ENCODE measurements around the gene PBX3.

PBX3 gene

GRCh38 chr9:125851979-125852378 lies 104.8 kb downstream of the PBX3 start:
- no peak for TF ChIP-seq CTCF (IDR thresholded peaks at IDR 0.05; ENCODE audit: low read depth, low read length, missing control alignments)
- no peak for DNase-seq (ENCODE audit: low read depth)
- H3K4me3 ChIP-seq (ENCODE audit: low read depth, low read length) = no peak overlapping the region

- no peak for TF ChIP-seq CTCF (IDR thresholded peaks at IDR 0.05; ENCODE audit: low read depth, low read length, missing control alignments)
- DNase-seq (ENCODE audit: low read depth) = no peak
Observed at GRCh38 chr9:125852386-125852785, 105.2 kb downstream of the PBX3 start.

GRCh38 chr9:125854553-125855275 lies 107.5 kb downstream of the PBX3 start:
- no peak for TF ChIP-seq CTCF (IDR thresholded peaks at IDR 0.05; ENCODE audit: low read depth, low read length, missing control alignments)
- no peak for DNase-seq (ENCODE audit: low read depth)
- H3K4me3 ChIP-seq (ENCODE audit: low read depth, low read length) = no peak overlapping the region

More at GRCh38 chr9:125852386-125852785, 105.2 kb downstream of the PBX3 start:
- no peak overlapping the region for H3K4me3 ChIP-seq (ENCODE audit: low read depth, low read length)

GRCh38 chr9:125856331-125856730 lies 109.2 kb downstream of the PBX3 start:
- TF ChIP-seq CTCF (IDR thresholded peaks at IDR 0.05; ENCODE audit: low read depth, low read length, missing control alignments) = no peak
- no peak for DNase-seq (ENCODE audit: low read depth)
- H3K4me3 ChIP-seq (ENCODE audit: low read depth, low read length) = no peak overlapping the region

- no peak overlapping the region for H3K4me3 ChIP-seq (ENCODE audit: low read depth, low read length)
- no peak for TF ChIP-seq CTCF (IDR thresholded peaks at IDR 0.05; ENCODE audit: low read depth, low read length, missing control alignments)
- DNase-seq (ENCODE audit: low read depth) = no peak
Observed at GRCh38 chr9:125861405-125862058, 114.4 kb downstream of the PBX3 start.

GRCh38 chr9:125863923-125864322 lies 116.8 kb downstream of the PBX3 start:
- no peak for TF ChIP-seq CTCF (IDR thresholded peaks at IDR 0.05; ENCODE audit: low read depth, low read length, missing control alignments)
- no peak overlapping the region for H3K4me3 ChIP-seq (ENCODE audit: low read depth, low read length)
- DNase-seq (ENCODE audit: low read depth) = no peak

Data from GM12864 (cell line).